Measurements from ENCODE around the gene ANKRD39. TPM values are rescaled to one million over a fixed set of nuclear protein-coding genes. Genes with fewer than 3 reads are reported as not detected.

Gene ANKRD39
- total and polyA plus RNA-seq, 4 donors = 4.7 to 22.7 (median 10.7) TPM

GRCh38 chr2:96801005-96801785, 56.6 kb downstream of the ANKRD39 start:
- WGBS = 35% methylated on average over 15 of the region's 15 CpGs
- Histone ChIP-seq H3K27me3 (ENCODE audit: control insufficient read depth in 4 of 4, insufficient read depth in 4 of 4, low read length in 3 of 4) (no peaks in the 10 kb centered on the region), H3K27ac (ENCODE audit: low read depth in 1 of 2, low read length in 2 of 2) (no peak overlapping the region), H3K9me3 (ENCODE audit: control insufficient read depth in 4 of 4, low read length in 3 of 4) (no peaks in the 10 kb centered on the region), H3K4me1 (ENCODE audit: control insufficient read depth in 4 of 4, insufficient read depth in 4 of 4, low read length in 3 of 4) (peaks cover 0 to 5% (median 4%) of the 10 kb centered on the region in 4 donors), H3K36me3 (ENCODE audit: control insufficient read depth in 4 of 4, insufficient read depth in 3 of 4, low read depth in 1 of 4, low read length in 3 of 4) (peaks cover 0 to 11% (median 2%) of the 10 kb centered on the region in 4 donors), H3K4me3 (ENCODE audit: low read depth in 1 of 3, low read length in 3 of 3) (no peak overlapping the region), H3K9ac (ENCODE audit: low read depth in 1 of 2, low read length in 2 of 2) (no peak overlapping the region)
- no peak for TF ChIP-seq TAF1 (conservative IDR thresholded peaks at IDR 0.05)
- TF ChIP-seq RXRA (IDR thresholded peaks at IDR 0.05) = peak; percentile 15 to 57
- peak; percentile 68 to 75 for TF ChIP-seq HNF4A (conservative IDR thresholded peaks at IDR 0.05)
- TF ChIP-seq YY1 (IDR thresholded peaks at IDR 0.05) = no peak
- TF ChIP-seq EGR1 (IDR thresholded peaks at IDR 0.05; ENCODE audit: low read depth in 2 of 2) = no peak
- TF ChIP-seq RAD21 (IDR thresholded peaks at IDR 0.05) = peak; percentile 88 to 95
- no peak for TF ChIP-seq FOXA2 (IDR thresholded peaks at IDR 0.05)
- TF ChIP-seq CTCF (IDR thresholded peaks at IDR 0.05; ENCODE audit: low read depth, low read length, missing input control) = peak; percentile 92
- no peak for TF ChIP-seq ATF3 (IDR thresholded peaks at IDR 0.05)
- TF ChIP-seq MAX (IDR thresholded peaks at IDR 0.05) = no peak
- TF ChIP-seq ZBTB33 (IDR thresholded peaks at IDR 0.05) = no peak
- peak; percentile 74 for DNase-seq (ENCODE audit: low spot score)

GRCh38 chr2:96800061-96801004, 57.5 kb downstream of the ANKRD39 start:
- Histone ChIP-seq H3K9me3 (ENCODE audit: control insufficient read depth in 4 of 4, low read length in 3 of 4) (no peaks in the 10 kb centered on the region), H3K36me3 (ENCODE audit: control insufficient read depth in 4 of 4, insufficient read depth in 3 of 4, low read depth in 1 of 4, low read length in 3 of 4) (peaks cover 0 to 11% (median 2%) of the 10 kb centered on the region in 4 donors), H3K4me1 (ENCODE audit: control insufficient read depth in 4 of 4, insufficient read depth in 4 of 4, low read length in 3 of 4) (peaks cover 0 to 5% (median 4%) of the 10 kb centered on the region in 4 donors), H3K27ac (ENCODE audit: low read depth in 1 of 2, low read length in 2 of 2) (no peak overlapping the region), H3K27me3 (ENCODE audit: control insufficient read depth in 4 of 4, insufficient read depth in 4 of 4, low read length in 3 of 4) (no peaks in the 10 kb centered on the region), H3K9ac (ENCODE audit: low read depth in 1 of 2, low read length in 2 of 2) (no peak overlapping the region), H3K4me3 (ENCODE audit: low read depth in 1 of 3, low read length in 3 of 3) (no peak overlapping the region)
- 86% methylated on average over 27 of the region's 27 CpGs for WGBS
- TF ChIP-seq JUND (IDR thresholded peaks at IDR 0.05) = no peak
- DNase-seq (ENCODE audit: low spot score) = no peak
